HG02852 (cell line): ENCODE results near the gene AGBL1.
"Not testable (repeated sequence)": the region's sequence is repeated elsewhere in the genome, so short reads cannot be mapped to it uniquely, and the experiment has no call there.

Experiments
- ATAC-seq: cut with Tn5 transposase; IDR thresholded peaks from one replicate; pipeline ENCODE4 v1.9.1; 2021; ENCODE audit warnings: mild to moderate bottlenecking, moderate library complexity; ENCODE audit not compliant: unreplicated experiment

AGBL1 gene

DNA sequence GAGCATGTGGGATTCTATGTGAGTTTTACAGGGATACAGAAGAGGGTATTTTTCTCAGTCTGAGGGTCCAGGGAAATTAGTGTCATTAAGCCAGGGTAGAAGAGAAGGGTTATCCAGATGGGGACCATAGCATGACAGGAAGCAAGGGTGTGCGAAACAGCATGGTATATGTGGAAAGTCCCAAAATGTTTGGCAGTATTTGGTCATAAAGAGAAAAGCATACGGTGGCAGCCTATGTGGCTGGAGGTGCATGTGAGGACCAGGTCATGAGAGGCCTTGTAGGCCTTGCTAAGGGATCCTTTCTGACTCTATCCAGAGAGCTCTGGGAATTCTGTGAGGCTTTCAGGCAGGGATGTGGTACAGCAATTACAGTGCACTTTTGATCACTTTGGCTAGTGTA is 411.4 kb downstream of the AGBL1 start:
- ATAC-seq = no peak

DNA sequence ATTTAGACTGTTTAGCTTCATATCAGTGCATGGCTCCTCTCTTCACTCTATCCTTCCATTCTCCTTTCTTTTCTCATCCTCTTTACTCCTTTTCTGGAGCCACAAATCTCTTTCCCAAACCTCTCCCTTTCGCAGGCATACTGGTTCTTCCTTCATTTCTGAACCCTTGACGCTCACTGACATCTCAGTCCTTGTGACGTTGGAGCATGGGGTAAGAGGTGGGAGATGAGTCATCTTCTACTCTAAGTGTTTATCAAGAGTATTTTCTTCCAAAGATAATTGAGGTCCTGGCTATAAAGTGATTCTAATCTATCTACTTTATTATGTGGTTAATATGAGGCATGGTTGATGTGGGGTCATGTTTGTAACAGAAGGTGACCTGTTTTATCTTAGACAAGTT is 414.2 kb downstream of the AGBL1 start:
- ATAC-seq = no peak

DNA sequence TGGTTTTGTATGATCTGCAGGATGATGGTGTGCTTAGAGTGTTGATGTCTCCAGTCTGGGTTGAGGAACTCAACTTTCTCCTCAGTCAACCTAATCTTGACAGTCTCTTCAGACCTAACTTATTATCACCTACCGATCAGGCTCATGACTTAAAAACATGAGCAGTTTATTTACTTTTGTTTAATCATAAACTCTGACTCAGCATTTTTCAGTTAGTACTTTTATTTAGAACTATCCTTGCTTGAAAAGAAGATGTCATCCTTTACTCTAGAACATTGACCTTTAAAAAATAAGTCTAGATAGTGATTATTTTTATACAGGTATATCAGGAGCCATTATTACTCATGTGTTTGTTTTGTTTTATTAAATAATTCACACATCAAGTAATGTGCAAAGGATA is 414.8 kb downstream of the AGBL1 start:
- no peak for ATAC-seq

DNA sequence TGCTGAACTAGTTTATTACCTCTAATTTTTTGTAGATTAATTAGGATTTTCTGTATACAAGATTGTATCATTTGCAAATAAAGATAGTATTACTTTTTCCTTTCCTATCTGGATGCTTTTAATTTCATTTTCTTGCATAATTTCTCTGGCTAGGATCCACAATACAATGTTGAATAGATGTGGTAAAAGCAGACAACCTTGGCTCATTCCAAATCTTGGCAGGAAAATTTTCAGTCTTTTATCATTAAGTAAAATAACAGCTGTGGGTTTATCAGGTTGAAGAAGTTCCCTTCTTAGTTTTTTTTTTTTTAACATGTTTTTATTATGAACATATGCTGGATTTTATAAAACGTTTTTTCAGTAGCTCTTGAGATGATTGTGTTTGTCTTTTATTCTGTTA is 422.6 kb downstream of the AGBL1 start:
- no peak for ATAC-seq

DNA sequence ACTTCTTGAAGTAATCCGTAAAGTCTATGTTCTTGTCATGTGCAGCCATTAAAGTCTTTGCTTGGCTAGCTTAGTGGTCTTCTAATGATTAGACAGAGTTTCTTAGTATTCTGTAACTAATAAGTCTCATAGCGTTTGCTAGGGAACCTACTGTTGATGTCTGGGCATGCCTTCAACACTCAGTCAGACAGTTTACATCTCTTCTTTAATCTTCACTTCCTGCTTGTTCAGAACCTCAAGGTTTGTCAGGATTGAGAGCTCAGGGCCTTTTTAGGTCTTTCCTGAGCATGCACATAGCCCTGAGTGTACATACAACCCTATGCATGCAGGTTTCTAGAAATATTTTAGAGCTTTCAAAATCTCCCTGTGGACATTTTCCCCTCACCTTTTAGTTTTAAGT is 426.3 kb downstream of the AGBL1 start:
- no peak for ATAC-seq

DNA sequence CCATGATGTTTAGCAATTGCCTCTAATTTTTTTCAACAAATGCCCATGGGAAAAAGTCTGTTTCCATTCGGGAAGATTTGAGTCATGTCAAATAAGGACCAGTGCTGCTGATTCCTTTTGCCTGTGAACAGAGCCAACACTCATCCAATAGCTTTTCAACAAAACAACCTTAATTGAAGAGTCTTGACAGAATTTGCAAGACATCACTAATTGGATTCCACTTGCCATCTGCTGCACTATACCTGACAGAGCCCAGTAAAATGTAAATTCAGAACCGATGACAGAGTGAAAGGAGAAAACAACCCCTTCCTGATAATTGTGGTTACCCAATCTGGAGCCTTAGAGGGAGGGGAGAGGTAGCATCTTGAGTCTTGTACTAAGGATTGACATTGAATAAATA is 426.7 kb downstream of the AGBL1 start:
- no peak for ATAC-seq

DNA sequence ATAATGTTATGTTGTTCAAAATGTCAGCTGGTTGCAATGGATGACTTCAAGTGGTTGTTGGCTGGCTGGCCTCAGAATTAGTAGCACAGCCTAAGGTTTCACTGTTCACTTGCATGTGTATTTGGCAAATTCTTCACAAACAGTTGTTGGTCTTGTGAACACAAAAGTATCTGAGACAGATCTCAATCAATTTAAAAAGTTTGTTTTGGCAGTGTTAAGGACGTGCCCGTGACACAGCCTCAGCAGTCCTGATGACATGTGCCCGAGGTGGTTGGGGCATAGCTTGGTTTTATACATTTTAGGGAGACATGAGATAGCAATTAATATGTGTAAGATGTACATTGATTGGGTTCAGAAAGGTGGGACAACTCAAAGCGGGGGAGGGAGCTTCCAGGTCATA is 436.0 kb downstream of the AGBL1 start:
- ATAC-seq = no peak

DNA sequence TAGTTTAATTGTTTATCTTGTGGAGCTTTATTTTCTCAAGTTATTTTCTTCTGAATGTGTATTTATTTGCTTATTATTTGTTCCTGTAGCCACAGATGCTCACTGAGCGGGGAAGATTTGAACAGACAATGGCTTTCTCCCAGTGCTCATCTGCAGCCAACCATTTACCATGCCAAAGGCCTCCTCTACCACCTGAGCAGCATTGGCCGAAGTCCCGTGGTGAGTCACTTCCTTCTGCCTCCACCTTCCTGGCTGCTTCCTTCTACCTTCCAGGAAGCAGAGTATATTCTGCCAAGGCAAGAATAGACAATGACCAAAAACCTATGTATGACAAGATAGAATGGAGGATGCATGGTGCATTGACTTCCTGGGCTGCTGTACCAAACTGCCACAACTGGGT is 443.1 kb downstream of the AGBL1 start:
- ATAC-seq = no peak

DNA sequence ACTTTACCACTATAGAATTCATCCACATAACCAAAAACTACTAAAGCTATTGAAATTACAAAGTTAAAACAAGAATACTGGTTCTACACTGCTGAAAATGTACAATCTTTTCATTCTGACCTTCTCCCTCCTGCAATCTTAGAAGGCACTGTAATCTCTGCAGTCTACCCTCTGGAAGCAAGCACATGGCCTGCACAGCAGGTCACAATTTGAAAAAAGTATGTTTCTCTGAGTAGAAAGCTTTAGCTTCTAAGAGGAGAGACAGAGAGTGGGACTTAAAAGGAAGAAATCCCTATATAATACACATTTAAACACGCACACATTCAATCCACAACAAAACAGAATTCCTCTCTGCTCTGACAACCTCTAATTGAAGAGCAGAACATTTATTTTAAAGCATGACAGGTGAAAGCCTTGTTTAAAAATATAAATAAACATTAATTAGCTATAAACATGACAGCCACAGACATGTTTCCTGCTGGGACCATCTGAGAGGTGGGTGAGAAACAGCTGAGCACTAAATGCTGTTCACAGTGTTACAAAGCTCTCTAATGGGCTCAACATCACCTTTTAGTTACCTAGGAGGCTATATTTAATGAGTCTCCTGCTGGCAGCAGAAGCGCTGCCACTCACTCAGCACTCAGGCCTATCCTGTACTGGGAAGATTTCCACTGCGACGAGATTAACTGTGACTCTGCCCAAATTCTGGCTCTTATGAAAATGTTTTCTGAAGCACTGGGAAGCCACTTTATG is 447.4 kb downstream of the AGBL1 start:
- ATAC-seq = no peak

DNA sequence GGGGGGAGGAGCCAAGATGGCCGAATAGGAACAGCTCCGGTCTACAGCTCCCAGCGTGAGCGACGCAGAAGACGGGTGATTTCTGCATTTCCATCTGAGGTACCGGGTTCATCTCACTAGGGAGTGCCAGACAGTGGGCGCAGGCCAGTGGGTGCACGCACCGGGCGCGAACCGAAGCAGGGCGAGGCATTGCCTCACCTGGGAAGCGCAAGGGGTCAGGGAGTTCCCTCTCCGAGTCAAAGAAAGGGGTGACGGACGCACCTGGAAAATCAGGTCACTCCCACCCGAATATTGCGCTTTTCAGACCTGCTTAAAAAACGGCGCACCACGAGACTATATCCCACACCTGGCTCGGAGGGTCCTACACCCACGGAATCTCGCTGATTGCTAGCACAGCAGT is 448.4 kb downstream of the AGBL1 start:
- ATAC-seq = not testable (repeated sequence)

DNA sequence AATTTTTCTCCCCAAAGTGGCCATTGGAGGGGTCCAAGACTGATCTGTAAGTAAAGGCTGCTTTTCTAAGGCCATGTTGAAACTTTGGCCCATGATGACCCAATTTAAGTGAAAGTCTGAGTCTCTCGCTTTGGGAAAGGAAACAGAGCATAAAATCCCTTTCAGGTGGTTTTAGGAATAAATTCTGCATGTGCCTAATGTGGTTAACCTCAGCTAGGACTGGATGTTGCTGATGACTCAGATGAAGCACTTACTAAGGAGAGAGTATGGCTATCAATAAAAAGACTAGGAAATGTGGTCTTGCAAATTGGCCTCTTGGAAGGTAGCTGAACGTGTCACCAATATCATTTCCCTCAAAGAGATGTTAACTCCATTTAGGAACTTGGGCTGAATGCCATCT is 458.5 kb downstream of the AGBL1 start:
- no peak for ATAC-seq

DNA sequence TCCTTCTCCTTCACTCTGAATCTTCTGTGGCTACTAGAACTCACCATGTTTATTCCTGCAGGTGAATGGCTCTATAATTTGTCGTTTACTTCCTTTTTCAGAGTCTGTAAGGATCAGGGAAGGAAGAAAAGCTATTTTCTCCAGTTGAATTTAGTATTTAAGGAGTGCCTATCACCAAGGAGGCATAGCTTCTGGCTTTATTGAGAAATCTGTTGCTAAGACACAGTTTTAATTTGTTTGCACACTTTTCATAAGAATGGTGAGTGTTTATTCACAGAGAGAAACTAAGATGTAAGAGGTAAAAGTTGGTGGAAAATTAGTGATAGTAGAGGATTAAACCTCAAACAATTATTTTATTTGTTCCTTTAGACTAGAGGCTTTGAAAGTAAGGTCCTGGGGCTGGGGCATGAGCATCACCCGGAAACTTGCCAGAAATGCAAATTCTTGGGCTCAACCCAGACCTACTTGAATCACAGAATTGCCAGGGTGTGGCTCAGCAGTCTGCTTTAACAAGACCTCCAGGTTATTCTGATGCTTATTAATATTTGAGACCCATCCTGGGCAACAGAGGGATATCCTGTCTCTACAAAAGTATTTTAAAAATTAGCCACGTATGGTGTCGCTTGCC is 461.3 kb downstream of the AGBL1 start:
- no peak for ATAC-seq

DNA sequence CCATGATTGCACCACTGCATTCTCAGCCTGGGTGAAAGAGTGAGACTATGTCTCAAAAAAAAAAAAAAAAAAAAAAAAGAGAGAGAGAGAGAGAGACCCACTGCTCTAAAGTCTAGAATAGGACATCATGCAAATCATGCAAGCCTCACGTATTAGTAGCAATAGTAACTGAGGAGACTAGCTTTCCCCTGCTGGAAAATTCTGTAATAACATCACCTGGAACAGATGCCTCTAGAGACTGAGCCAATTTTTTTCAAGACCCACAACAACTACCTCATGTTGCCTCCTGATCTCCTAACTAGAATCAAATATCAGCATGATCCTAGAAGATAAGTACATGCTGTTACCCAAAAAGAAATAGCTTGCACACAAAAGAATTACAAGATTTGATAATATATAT is 461.9 kb downstream of the AGBL1 start:
- ATAC-seq = no peak

DNA sequence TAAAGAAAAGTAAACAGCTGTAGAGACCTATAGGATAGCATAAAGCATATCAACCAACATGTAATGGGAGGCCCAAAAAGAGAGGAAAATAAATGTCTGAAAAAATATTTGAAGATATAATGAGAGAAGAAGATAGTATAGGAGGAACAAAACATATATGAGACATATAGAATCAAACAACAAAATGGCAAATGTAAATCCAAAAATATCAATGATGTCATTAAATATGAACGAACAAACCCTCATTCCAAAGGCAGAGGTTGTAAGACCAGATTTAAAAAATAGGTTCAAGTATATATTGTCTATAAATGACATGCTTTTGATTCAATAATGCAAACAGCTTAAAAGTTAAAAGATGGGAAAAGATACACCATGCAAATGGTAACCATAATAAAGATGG is 470.4 kb downstream of the AGBL1 start:
- no peak for ATAC-seq

DNA sequence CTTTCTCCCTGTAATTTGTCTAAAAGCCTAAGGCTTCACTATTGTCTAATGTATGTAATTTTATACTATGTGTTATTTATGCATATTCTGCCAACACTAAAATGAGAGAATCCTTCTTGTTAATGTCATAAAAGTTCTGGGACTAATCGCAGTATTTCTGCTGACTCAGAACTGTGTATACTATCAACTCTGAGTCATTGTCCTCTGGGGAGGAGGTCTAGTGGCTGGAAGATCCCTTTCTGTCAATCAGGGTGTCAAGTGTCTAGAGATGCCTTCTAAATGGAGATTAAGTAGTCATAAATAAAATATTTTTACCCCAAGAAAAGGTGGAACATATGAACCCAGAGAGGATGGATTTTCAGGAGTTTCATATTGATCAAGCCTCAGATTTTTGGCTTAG is 473.4 kb downstream of the AGBL1 start:
- no peak for ATAC-seq

DNA sequence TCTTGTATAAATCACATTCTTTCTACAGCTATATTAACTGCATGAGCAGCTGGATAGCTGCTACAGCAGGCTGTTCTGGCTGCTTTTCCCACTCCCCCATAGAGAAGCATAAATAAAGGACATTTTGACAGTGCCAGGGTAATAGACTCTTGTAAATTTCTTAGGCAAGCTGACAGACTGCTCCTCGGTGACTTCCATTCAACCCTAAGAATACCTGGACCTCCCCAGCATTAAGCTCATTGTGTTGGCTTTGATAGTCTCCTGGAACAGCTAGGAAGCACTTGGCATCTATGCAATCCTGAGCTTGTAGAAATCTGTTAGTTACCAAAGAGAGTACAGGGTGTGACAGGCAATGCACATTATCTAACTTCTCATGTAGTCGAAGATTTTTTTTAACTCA is 475.4 kb downstream of the AGBL1 start:
- ATAC-seq = no peak

DNA sequence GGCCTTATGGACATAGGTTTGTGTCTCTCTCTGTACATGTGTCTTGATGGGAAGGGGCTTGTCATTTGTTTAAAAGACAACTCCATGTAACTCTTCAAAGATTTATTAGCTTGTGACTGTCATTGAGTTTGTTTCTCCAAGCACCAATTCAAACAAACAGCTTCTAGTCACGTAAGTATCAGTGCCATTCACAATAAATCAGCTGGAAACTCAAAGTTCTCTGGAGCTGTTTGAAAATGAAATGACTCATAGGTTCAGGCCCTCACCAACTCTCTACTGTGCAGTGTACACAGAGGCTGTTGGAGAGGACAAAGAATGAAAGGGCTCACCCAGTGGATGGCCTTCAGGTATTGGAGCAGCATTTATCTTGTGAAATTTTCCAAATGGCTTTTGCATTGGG is 476.3 kb downstream of the AGBL1 start:
- ATAC-seq = no peak

DNA sequence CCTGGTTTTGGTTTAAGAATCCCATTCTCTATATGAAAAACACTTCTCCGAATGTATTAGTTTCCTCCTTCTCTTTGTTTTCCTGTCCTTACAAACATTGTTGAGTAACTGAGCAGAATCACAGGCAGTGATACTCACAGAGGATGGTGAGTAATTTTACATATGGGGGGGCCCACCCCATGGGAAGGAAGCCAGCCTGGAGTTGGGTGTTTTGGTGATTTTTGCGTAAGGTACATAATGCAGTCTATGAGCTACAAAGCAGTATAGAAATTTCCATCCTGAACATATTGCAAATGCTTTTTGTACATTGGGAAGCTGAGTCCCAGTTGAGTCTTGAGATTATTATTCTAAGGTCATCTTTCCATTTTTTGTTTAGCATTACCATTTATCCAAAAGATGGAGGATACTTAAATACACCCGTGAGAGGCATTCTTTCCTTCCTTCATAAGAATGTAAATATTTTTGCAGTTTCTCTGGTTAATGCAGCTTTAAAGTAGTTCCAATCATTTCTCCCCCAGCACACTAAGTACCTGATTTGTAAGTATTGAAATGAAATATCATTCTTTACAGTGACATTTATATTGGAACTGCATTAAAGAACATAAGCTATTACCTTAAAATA is 476.8 kb downstream of the AGBL1 start:
- ATAC-seq = no peak

DNA sequence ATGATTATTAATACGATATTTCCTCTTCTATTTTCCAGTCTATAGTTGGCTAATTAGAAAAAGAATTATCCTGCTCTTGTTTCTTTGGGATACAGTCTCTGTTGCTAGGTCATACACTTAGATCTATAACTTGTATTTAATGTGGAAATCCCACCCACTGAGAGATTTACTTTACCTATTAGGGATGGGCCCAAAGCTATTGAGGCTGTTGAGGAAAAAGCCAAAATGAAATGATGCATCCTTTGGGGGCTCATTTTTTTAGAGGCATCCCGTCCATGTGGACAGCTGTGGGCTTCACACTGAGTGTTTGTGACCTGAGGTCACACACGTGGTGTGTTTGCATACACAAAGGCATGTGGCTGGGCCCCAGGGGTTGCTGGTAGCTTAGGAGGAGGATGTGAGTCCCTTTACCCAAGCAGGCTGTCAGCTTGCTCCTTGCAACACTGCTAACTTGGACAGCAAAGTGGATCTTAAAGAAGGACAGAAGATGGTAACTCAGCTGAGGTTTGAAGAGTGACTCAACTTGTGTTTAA is 477.4 kb downstream of the AGBL1 start:
- no peak for ATAC-seq

DNA sequence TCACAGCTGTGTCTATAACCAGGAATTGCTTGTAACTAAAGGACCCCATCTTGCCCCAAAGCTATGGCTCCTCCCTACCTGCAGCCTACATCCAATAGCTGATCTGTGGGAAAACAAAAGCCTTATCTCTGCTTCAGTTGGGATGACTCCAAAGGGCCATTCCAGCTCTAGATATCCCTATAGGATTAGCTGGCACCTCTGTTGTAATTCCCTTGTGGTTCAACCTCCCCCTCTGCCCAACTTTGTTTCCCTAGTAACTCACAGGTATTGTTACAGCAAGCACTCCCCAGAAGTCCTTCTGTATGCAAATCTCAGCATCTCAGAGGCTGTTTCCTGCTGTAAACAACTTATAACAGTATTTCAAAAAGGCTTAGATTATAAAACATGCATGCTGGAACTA is 478.6 kb downstream of the AGBL1 start:
- ATAC-seq = no peak

DNA sequence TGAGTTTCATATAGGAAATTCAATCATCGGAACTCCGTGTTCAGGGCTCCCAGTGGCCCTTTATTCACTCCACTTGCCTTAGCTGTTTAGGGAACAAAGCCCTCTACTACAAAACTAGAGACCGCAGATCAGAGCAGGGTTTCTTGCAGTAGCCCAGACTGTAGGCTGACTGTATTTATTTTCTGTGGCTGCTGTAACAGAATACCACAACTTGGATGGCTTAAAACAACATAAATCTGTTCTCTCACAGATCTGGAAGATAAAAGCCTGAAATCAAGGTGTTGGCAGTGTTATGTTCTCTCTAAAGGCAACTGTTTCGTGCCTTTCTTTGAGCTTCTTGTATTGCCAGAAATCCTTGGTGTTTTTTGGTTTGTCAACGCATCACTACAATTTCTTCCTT is 479.0 kb downstream of the AGBL1 start:
- no peak for ATAC-seq

DNA sequence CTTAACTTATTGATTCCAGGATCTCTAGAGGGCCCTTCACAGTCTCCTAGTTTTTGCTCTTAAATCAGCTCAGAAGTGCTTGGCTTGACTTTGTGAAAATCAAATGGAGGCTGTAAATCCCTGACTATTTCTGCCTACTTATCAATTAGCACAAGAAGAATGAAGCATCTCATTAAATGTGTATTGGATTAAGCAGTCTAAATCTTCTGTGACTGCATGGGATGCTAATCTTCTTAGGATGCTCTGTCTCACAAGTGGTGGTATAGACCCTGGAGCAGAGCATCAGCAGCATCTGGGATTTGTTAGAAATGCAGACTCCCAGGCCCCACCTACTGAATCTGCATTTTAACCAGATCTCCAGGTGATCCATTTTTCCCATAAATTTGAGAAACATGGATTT is 488.7 kb downstream of the AGBL1 start:
- ATAC-seq = no peak
